ENCODE results near the gene ABCB11.
A peak's percentile ranks its signal among the peaks of the same experiment; 100 is the strongest.

The ABCB11 gene

GRCh38 chr2:169010633-169011460 lies 20.3 kb downstream of the ABCB11 start:
- in situ Hi-C loops (cut with HindIII; ENCODE audit: low pct_ligation_motif_present, low sequenced_read_pairs), result no loop called here
- no peak for DNase-seq
- Histone ChIP-seq H3K36me3 (replicated peaks) (no peaks in the 10 kb centered on the region), H3K27ac (peak overlapping the region; percentile 94), H3K4me3 (ENCODE audit: low read depth, low read length) (no peak overlapping the region), H3K27me3 (replicated peaks) (no peaks in the 10 kb centered on the region)
- no peak for TF ChIP-seq CTCF (IDR thresholded peaks at IDR 0.05; ENCODE audit: low read depth, low read length, missing control alignments)

DNA sequence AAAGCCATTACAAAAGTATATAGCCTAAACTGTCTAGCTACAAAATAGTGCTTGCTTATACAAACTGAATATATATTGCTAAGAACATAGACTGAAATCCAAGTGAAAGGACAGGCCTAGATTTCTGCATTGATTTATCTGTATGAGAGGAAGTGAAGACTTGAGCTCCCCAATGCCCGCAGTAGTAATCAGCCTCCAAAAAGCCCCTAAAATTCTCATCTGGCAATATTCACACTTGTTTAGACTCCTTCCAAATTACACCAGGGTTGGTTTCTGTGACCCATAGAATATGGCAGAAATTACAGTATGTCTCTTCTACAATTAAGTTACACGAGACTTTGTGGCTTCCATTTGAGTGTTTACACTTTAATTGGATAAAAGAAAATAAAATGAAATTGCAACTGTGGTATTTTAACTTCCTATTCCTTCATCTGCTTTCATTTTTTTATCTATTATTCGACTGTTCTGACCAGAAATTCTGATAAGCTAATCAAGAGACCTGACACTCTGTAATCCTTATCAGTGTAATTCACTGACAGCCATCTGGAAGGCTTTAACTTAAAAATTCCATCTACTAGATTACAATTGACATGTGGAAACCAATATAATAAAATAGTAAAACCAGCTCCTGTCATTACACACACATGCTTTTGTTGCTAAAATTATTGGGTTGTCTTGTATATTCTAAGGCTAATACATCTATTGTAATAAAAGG lies 21.1 kb downstream of the ABCB11 start:
- no peaks in the 10 kb centered on the region for H3K36me3 ChIP-seq (replicated peaks)
- H3K27me3 ChIP-seq (replicated peaks), result no peaks in the 10 kb centered on the region
- no peak overlapping the region for H3K4me3 ChIP-seq (ENCODE audit: low read depth, low read length)
- no peak overlapping the region for H3K27ac ChIP-seq
- TF ChIP-seq CTCF (IDR thresholded peaks at IDR 0.05; ENCODE audit: low read depth, low read length, missing control alignments), result no peak
- DNase-seq, result no peak
- in situ Hi-C loops (cut with HindIII; ENCODE audit: low pct_ligation_motif_present, low sequenced_read_pairs), result no loop called here

GRCh38 chr2:169007941-169008340 lies 23.2 kb downstream of the ABCB11 start:
- no peak for TF ChIP-seq CTCF (IDR thresholded peaks at IDR 0.05; ENCODE audit: low read depth, low read length, missing control alignments)
- no peaks in the 10 kb centered on the region for H3K27me3 ChIP-seq (replicated peaks)
- no peak overlapping the region for H3K27ac ChIP-seq
- no peaks in the 10 kb centered on the region for H3K36me3 ChIP-seq (replicated peaks)
- in situ Hi-C loops (cut with HindIII; ENCODE audit: low pct_ligation_motif_present, low sequenced_read_pairs), result no loop called here
- no peak overlapping the region for H3K4me3 ChIP-seq (ENCODE audit: low read depth, low read length)
- no peak for DNase-seq

DNA sequence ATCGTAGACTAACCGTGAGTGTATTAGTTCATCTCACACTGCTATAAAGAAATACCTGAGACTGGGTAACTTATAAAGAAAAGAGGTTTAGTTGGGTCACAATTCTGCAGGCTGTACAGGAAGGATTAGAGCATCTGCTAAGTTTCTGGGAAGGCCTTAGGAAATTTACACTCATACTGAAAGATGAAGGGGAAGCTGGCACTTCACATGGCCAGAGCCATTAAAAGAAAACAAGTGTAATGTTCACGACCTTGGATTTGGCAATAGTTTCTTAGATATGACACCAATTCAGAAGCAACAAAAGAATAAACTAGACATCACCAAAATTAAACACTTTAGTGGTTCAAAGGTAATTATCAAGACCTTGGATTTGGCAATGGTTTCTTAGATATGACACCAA lies 23.8 kb downstream of the ABCB11 start:
- no peak for TF ChIP-seq CTCF (IDR thresholded peaks at IDR 0.05; ENCODE audit: low read depth, low read length, missing control alignments)
- Histone ChIP-seq H3K27me3 (replicated peaks) (no peaks in the 10 kb centered on the region), H3K4me3 (ENCODE audit: low read depth, low read length) (no peak overlapping the region), H3K27ac (no peak overlapping the region), H3K36me3 (replicated peaks) (no peaks in the 10 kb centered on the region)
- in situ Hi-C loops (cut with HindIII; ENCODE audit: low pct_ligation_motif_present, low sequenced_read_pairs), result no loop called here
- no peak for DNase-seq

- Histone ChIP-seq H3K27me3 (replicated peaks) (no peaks in the 10 kb centered on the region), H3K36me3 (replicated peaks) (no peaks in the 10 kb centered on the region), H3K27ac (no peak overlapping the region), H3K4me3 (ENCODE audit: low read depth, low read length) (no peak overlapping the region)
- in situ Hi-C loops (cut with HindIII; ENCODE audit: low pct_ligation_motif_present, low sequenced_read_pairs), result no loop called here
- TF ChIP-seq CTCF (IDR thresholded peaks at IDR 0.05; ENCODE audit: low read depth, low read length, missing control alignments), result no peak
- no peak for DNase-seq
These were observed 24.5 kb downstream of the ABCB11 start for GRCh38 chr2:169006665-169007064.

Measured in brain microvascular endothelial cell (primary cell).